ENCODE results near the gene ALK.

ALK gene

DNA sequence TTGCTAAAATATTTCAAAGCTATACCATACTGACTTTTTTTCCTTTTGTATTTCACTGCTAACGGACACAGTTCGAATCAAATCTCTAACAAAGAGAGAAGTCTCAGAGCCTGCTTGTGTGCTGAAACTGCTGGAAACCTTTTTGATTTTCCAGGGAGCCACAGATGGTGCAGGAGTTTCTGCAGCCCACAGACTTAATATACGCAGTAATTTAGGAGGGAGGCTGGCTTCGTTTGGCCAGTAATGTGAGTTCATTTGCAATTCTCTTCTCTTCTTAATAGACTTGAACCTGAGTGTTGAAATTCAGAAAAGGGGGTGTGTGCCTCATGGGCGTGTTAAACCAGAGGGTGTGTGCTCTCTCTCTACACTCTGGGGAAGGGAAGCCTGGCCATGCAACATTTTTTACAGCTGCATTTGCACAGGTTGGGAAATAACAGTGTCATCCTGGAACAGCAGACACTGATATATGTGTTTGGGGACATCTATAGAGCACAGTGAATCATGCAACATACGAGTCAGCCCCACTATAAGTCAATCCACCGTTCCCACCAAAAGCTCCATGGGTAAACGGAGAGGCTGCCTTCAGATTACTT, 473.2 kb downstream of the ALK start:
- no peak for DNase-seq (ENCODE audit: low read depth)

DNA sequence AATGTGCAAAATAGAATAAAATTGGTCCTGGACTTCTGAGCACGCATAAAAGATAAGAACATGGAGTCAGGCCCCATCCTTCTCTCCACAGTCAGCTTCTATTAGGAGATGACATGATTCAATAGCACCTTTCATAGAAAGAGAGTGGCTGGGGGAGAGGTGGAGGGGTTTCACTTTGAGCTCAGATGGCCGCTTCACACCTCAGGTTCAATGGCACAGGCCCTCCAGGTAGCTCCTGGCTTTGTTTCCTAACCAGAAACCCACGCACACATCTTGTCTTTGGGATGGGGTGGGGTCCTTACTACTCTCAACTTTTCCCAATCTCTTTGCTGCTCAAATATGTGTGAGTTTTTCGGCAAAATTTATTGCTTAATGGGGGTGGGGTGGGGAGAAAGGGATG, 473.9 kb downstream of the ALK start:
- DNase-seq (ENCODE audit: low read depth), result no peak

- no peak for DNase-seq (ENCODE audit: low read depth)
These were observed 474.5 kb downstream of the ALK start for GRCh38 chr2:29446847-29447246.

DNA sequence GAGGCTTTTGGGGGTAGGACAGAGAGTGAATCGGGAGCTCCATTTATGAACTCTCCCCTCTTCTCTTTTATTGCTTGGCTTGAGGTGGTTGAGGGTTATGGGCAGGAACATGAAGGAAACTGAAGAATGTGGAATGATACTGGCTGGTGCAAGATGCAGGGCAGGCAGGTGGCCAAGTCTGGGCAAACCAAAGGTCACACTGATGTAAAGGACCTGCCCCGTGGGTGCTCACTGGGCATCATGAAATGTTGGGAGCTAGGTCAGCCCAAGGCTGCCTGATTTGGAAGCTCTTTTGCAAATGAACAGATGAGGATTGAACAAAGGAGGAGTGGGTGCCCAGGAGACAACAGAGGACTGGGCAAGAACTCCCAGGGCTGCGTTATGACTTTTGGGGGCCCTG, 477.2 kb downstream of the ALK start:
- DNase-seq (ENCODE audit: low read depth), result no peak

GRCh38 chr2:29443627-29444026, 477.8 kb downstream of the ALK start:
- DNase-seq (ENCODE audit: low read depth), result no peak

GRCh38 chr2:29443151-29443550, 478.2 kb downstream of the ALK start:
- no peak for DNase-seq (ENCODE audit: low read depth)

- no peak for DNase-seq (ENCODE audit: low read depth)
These were observed 480.3 kb downstream of the ALK start for GRCh38 chr2:29440921-29441623.

- no peak for DNase-seq (ENCODE audit: low read depth)
These were observed 487.5 kb downstream of the ALK start for GRCh38 chr2:29433920-29434319.

DNA sequence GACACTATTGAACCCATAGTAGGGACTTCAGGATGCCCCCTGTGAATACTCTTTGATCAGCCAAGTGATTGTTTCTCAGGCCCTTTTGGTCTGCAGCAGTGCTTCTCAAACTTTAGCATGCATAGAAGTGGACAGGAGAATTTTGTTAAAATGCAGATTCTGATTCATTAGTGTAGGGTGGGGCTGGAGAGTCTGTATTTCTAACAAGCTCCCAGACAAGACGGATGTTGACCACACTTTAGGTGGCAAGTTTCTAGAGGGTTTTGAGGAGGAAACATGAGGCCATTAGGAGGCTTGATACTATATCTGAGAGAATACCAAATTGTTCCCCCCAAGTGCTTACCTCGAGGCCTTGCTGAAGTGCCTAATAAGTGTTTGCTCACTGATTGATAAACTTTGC, 488.3 kb downstream of the ALK start:
- DNase-seq (ENCODE audit: low read depth), result no peak

GRCh38 chr2:29431485-29431884, 489.9 kb downstream of the ALK start:
- DNase-seq (ENCODE audit: low read depth), result no peak

DNA sequence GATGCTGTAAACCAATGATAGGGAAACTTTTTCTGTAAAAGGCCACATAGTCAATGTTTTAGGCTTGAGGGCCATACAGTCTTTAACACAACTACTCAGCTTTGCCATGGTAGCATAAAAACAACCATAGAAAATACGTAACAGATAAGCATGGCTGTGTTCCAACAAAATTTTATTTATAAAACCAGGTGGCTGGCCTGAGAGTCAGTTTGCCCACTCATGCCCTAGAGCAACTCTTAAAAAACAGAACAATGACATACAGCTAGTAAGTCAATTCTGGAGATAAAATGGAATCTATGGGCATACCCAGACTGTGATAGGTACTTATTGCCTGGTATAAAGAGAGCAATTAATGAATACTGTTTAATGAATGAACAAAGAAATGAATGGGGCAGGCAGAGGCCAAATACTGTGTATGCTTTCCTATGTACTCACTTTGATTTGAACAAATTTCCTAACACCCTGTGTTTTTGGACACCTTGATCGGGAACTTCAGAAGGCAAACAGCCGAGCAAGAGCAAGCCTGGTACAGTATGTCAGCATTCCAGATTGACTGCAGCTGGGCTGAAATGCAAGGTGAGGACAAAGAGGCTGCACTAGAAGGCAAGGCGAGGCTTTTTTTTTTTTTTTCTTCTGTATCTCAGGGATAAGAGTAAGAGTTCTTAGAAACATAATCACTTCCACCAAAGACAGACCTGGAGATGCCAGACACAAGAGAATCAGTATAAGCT, 490.8 kb downstream of the ALK start:
- DNase-seq (ENCODE audit: low read depth), result no peak

- DNase-seq (ENCODE audit: low read depth), result no peak
These were observed 495.0 kb downstream of the ALK start for GRCh38 chr2:29426354-29426753.

- no peak for DNase-seq (ENCODE audit: low read depth)
These were observed 495.5 kb downstream of the ALK start for GRCh38 chr2:29425866-29426265.

DNA sequence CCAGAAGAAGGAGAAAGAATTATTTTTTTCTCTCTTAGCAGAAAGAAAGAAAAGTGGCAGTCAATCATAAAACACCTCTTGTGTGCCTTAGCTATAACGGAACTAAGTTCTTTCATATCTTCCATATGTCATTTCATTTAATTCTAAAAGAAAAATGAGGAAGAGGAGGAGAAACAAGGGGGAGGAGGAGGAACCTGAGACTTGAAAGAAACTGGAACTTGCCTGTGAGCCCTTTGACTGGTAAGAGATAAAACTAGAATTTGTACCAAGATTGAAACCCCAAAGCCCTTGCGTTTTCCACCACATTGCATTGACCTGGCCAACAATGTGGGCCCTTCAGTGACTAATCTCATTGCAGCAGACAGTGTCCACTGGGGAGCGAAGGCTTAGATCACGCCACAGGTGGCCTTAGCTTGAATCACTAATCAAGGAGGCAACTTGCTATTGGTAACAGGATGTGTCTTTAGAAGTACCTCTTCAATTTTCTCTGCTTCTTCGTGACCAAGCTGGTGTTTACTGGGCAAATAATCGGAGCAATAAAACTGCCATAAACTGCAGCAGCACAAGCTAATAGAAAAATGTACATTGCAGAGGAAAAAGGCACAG, 498.2 kb downstream of the ALK start:
- DNase-seq (ENCODE audit: low read depth), result no peak

GRCh38 chr2:29420999-29421782, 500.2 kb downstream of the ALK start:
- DNase-seq (ENCODE audit: low read depth), result no peak

DNA sequence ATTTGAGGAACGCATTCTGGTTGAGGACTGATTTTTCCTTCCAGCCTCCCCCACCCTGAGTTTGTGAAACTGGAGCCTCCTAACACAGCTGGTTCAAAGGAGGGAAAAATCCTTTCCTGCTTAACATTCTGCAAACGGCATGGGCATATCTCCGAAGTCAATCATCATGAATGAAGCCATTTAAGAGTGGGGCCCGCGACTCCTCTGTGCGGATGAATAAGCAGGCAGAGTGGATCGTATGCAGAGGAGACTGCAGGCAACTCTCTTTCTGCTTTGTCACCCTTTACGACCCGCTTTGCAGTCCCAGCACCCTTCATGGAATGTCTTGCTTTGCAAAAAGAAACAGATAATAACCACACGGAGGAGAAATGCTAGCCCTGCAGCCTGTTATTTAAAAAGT, 500.9 kb downstream of the ALK start:
- DNase-seq (ENCODE audit: low read depth), result no peak

DNA sequence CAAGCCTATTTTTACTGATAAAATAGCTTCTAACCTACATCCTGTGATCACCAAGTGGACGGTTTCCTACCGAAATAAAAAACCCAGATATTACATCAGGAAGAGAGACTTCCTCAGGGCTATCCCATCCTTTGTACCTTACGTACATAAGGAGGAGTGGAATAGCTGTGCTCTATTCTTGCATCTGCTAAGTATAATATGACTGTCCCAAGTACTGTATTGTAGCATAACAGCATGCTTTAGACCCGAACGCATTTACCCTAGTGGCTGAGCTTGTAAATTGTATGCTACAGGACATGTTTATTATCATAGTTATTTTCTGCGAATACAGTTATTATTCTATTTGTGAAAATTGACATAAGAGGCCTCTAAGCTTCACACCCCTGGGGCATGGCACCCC, 503.8 kb downstream of the ALK start:
- DNase-seq (ENCODE audit: low read depth), result no peak

- no peak for DNase-seq (ENCODE audit: low read depth)
These were observed 509.0 kb downstream of the ALK start for GRCh38 chr2:29412197-29412925.

DNA sequence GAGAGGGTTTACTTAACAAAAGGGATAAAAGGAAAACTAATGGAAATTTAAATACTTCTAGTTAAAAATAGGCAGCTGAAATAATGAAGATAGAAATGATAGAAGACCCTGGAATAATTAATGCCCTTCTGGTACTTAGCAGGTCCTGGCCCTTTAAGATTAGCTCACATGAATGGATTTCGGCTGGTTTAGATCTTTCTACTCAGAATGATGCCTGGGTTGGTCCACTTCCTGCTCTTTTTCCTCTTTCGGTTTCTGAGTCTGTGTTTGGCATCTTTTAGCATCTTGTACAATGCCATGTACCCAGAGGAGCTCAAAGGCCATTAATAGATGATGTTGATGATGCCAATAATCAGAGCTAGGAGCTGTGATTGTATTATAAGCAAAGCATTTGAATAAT, 515.7 kb downstream of the ALK start:
- DNase-seq (ENCODE audit: low read depth), result no peak

DNA sequence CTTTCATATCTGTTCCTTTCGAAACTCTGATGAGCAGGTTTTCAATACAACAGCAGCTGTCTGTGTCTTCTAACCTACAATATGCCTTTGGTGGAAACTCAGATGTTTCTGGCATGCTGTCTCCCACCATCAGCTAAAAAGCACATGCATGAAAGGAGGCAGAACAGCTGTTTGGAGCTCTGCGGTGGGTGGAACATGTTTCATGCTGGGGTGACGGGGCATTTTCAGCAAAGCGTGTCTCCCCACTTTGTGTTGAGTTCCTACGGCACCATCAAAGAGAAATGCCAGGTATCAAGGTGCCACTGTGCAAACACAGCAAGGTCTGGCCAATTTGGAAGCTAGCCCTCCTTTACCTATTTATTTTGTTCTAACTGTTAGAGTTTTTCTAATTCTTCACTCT, 516.1 kb downstream of the ALK start:
- no peak for DNase-seq (ENCODE audit: low read depth)

- no peak for DNase-seq (ENCODE audit: low read depth)
These were observed 519.4 kb downstream of the ALK start for GRCh38 chr2:29401994-29402393.
